NCI-H2196 (cell line): ENCODE results near the gene OPTN.
"Not testable (repeated sequence)": the region's sequence is repeated elsewhere in the genome, so short reads cannot be mapped to it uniquely, and the experiment has no call there.

Experiments
- DNase-seq: peaks from one replicate; lab custom pipeline; 2025; ENCODE audit not compliant: unreplicated experiment; lab: John Stamatoyannopoulos, UW

Gene OPTN

GRCh38 chr10:13118784-13119410, 18.9 kb downstream of the OPTN start:
- DNase-seq: no peak

GRCh38 chr10:13120786-13121499, 21.0 kb downstream of the OPTN start:
- no peak for DNase-seq

GRCh38 chr10:13121500-13121854, 21.5 kb downstream of the OPTN start:
- no peak for DNase-seq

GRCh38 chr10:13136651-13137050, 36.7 kb downstream of the OPTN start:
- DNase-seq: no peak

- no peak for DNase-seq
Observed at GRCh38 chr10:13139150-13139549, 39.2 kb downstream of the OPTN start.

GRCh38 chr10:13139676-13140075, 39.7 kb downstream of the OPTN start:
- DNase-seq: no peak

- DNase-seq: no peak
Observed at GRCh38 chr10:13140627-13141190, 40.7 kb downstream of the OPTN start.

- DNase-seq: no peak
Observed at GRCh38 chr10:13143766-13144165, 43.8 kb downstream of the OPTN start.

- DNase-seq: no peak
Observed at GRCh38 chr10:13144814-13145213, 44.9 kb downstream of the OPTN start.

GRCh38 chr10:13146379-13146778, 46.4 kb downstream of the OPTN start:
- no peak for DNase-seq

GRCh38 chr10:13147161-13147560, 47.2 kb downstream of the OPTN start:
- no peak for DNase-seq

- DNase-seq: no peak
Observed at GRCh38 chr10:13152296-13152695, 52.3 kb downstream of the OPTN start.

GRCh38 chr10:13155860-13156259, 55.9 kb downstream of the OPTN start:
- DNase-seq: not testable (repeated sequence)

GRCh38 chr10:13158401-13158800, 58.4 kb downstream of the OPTN start:
- DNase-seq: no peak

- DNase-seq: peak; percentile 93
Observed at GRCh38 chr10:13160934-13161856, 61.2 kb downstream of the OPTN start, which contains the start of gene MCM10. Gene MCM10, plus strand, starts transcription at chr10:13161558. Its CDS starts 2,645 bp downstream, at chr10:13164203.

GRCh38 chr10:13161857-13162271, 61.9 kb downstream of the OPTN start:
- no peak for DNase-seq

- DNase-seq: no peak
Observed at GRCh38 chr10:13163859-13164258, 63.9 kb downstream of the OPTN start.

GRCh38 chr10:13165177-13165576, 65.2 kb downstream of the OPTN start:
- no peak for DNase-seq

GRCh38 chr10:13167568-13167967, 67.6 kb downstream of the OPTN start:
- no peak for DNase-seq

- no peak for DNase-seq
Observed at GRCh38 chr10:13168781-13169180, 68.8 kb downstream of the OPTN start.

- DNase-seq: no peak
Observed at GRCh38 chr10:13173616-13174015, 73.7 kb downstream of the OPTN start.
